Coronary artery (tissue), 2 donors: ENCODE measurements around the gene BOLA1.
"Not testable (repeated sequence)": the region's sequence is repeated elsewhere in the genome, so short reads cannot be mapped to it uniquely, and the experiment has no call there.

Source experiments
- DNase-seq: peaks from one replicate; pipeline ENCODE4 v3.0.0-alpha.2; 2017; ENCODE audit warnings: low spot score
- H3K27ac ChIP-seq, 2 donors: fragments of 200-600 bp; sonication (generic); one replicate each; pipeline ENCODE4 v1.5.1; 2016 to 2019
- H3K4me3 ChIP-seq: fragments of 200-600 bp; sonication (generic); 2 replicates; pipeline ENCODE4 v1.5.1; 2016; ENCODE audit warnings: mild to moderate bottlenecking, moderate library complexity
- CTCF ChIP-seq: fragments of 200-600 bp; sonication (generic); IDR thresholded peaks from one replicate; pipeline ENCODE4 v1.5.1; 2019; ENCODE audit warnings: antibody characterized with exemption

Gene BOLA1

GRCh38 chr1:149936992-149937705 is 37.8 kb downstream of the BOLA1 start:
- TF ChIP-seq CTCF = no peak
- Histone ChIP-seq H3K4me3 (peak overlapping the region; percentile 83), H3K27ac (peak overlapping the region; percentile 81 to 92)
- DNase-seq = no peak

DNA sequence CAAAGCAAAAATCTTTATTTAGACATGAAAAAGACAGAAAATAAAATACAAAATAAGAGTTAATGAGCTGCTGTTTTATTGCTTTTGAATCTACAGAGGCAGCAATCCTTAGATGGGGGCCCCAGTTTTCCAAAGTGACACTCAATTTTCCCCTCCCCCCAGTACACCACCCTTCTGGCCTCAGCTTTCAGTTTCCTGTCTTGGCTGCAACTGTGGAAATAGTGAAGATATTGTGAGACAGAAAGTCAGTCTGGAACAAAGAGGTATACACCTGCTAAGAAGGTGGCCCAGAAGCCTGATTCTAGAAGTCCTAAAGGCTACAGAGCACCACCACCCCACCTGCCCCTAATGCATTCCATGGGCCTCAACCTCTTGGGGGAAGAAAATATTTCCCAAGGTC is 38.4 kb downstream of the BOLA1 start:
- TF ChIP-seq CTCF = no peak
- Histone ChIP-seq H3K27ac (peak overlapping the region; percentile 81 to 92), H3K4me3 (peak overlapping the region; percentile 17)
- no peak for DNase-seq

DNA sequence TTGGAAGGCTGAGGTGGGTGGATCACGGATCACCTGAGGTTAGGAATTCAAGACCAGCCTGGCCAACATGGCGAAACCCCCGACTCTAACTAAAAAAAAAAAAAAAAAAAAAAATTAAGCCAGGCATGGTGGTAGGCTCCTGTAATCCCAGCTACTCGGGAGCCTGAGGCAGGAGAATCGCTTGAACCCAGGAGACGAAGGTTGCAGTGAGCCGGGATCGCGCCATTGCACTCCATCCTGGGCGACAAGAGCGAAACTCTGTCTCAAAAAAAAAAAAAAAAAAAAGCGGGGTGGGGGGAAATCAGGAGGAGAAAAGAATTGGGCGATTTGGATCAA is 39.3 kb downstream of the BOLA1 start:
- Histone ChIP-seq H3K27ac (peak overlapping the region; percentile 81 to 92), H3K4me3 (peak overlapping the region; percentile 55)
- DNase-seq = not testable (repeated sequence)

GRCh38 chr1:149940427-149940826 is 41.1 kb downstream of the BOLA1 start:
- TF ChIP-seq CTCF = no peak
- peak overlapping the region in 1 of 2 donors; percentile 16 for H3K27ac ChIP-seq
- DNase-seq = no peak
- no peak overlapping the region for H3K4me3 ChIP-seq

- no peak for DNase-seq
- no peak for TF ChIP-seq CTCF
- Histone ChIP-seq H3K4me3 (no peak overlapping the region), H3K27ac (no peak overlapping the region)
Measured at GRCh38 chr1:149942207-149942606, 42.8 kb downstream of the BOLA1 start.

GRCh38 chr1:149942885-149943284 is 43.5 kb downstream of the BOLA1 start:
- DNase-seq = no peak
- Histone ChIP-seq H3K27ac (peak overlapping the region in 1 of 2 donors; percentile 37), H3K4me3 (no peak overlapping the region)
- no peak for TF ChIP-seq CTCF

DNA sequence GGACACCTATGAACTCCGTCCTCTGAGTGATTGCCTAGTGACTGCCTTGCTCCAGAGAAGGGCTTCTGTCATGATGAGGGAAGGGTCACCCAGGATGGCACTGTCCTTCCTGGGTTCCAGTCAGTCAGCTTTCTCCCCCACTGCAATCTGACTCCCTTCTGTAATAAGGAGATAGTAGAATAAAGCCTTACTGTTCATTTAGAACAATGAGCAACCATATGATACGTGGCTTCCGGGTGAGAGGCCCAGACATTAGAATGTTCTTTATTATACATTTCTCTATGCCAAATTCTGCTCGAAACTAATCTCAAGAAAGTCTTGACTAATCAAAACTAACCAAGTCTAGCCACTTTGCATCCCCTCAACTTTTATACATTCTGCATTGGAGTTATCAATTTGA is 45.8 kb downstream of the BOLA1 start:
- H3K4me3 ChIP-seq = no peak overlapping the region
- DNase-seq = no peak
- H3K27ac ChIP-seq = no peak overlapping the region
- no peak for TF ChIP-seq CTCF
